Measurements from ENCODE around the gene NTN1.

GRCh38 chr17:9053406-9053805 is 32.1 kb downstream of the NTN1 start:
- TF ChIP-seq POLR2AphosphoS5 (IDR thresholded peaks at IDR 0.05; ENCODE audit: borderline replicate concordance, low read depth, low read length) (no peak), EZH2 (IDR thresholded peaks at IDR 0.05) (no peak)
